Measurements from ENCODE around the gene TUBE1.

The TUBE1 gene

GRCh38 chr6:112033791-112034615 lies 53.3 kb downstream of the TUBE1 start:
- no peak for FAIRE-seq

GRCh38 chr6:112032728-112033127 lies 54.6 kb downstream of the TUBE1 start:
- FAIRE-seq: no peak

GRCh38 chr6:112031960-112032359 lies 55.3 kb downstream of the TUBE1 start:
- FAIRE-seq: no peak

GRCh38 chr6:112030961-112031660 lies 56.2 kb downstream of the TUBE1 start:
- FAIRE-seq: no peak

GRCh38 chr6:112030206-112030960 lies 56.9 kb downstream of the TUBE1 start:
- FAIRE-seq: no peak

GRCh38 chr6:112029045-112029822 lies 58.0 kb downstream of the TUBE1 start:
- FAIRE-seq: no peak

GRCh38 chr6:112027942-112028674 lies 59.2 kb downstream of the TUBE1 start:
- no peak for FAIRE-seq

- FAIRE-seq: no peak
Measured at GRCh38 chr6:112026933-112027332, 60.3 kb downstream of the TUBE1 start.

GRCh38 chr6:112024464-112024863 lies 62.8 kb downstream of the TUBE1 start:
- FAIRE-seq: no peak

- no peak for FAIRE-seq
Measured at GRCh38 chr6:112022749-112023148, 64.5 kb downstream of the TUBE1 start.

- no peak for FAIRE-seq
Measured at GRCh38 chr6:112021691-112022310, 65.5 kb downstream of the TUBE1 start.
